ENCODE results near the gene IFNG. TPM values are rescaled to one million over a fixed set of nuclear protein-coding genes. Genes with fewer than 3 reads are reported as not detected.

Gene IFNG
- total RNA-seq, 2 experiments from 2014 or later, result 2.9 to 3.2 TPM

GRCh38 chr12:68139941-68140340 lies 19.6 kb downstream of the IFNG start:
- TF ChIP-seq CTCF (IDR thresholded peaks at IDR 0.05), result no peak
- ATAC-seq (ENCODE audit: poor library complexity) (no peak), DNase-seq (no peak)
- POLR2A ChIA-PET, result no interaction called here
- Mint-ChIP-seq H3K27me3 (no peaks in the 10 kb centered on the region), H3K9me3 (no peaks in the 10 kb centered on the region), H3K27ac (no peak overlapping the region), H3K36me3 (ENCODE audit: low read depth) (no peaks in the 10 kb centered on the region), H3K4me1 (ENCODE audit: low read depth) (peaks cover 43% of the 10 kb centered on the region), H3K4me3 (no peak overlapping the region)
- no peaks in the 10 kb centered on the region for H3K36me3 ChIP-seq (ENCODE audit: insufficient read depth, low read length)
- no peaks in the 10 kb centered on the region for H3K9me3 ChIP-seq (ENCODE audit: control insufficient read depth in 1 of 2, insufficient read depth in 1 of 2, low read length in 2 of 2)
- H3K4me1 ChIP-seq (ENCODE audit: insufficient read depth, low read length), result peaks cover 19% of the 10 kb centered on the region
- no peak overlapping the region for H3K4me3 ChIP-seq (ENCODE audit: low read length)
- no peaks in the 10 kb centered on the region for H3K27me3 ChIP-seq (ENCODE audit: control insufficient read depth in 1 of 2, insufficient read depth in 2 of 2, low read length in 2 of 2)
- H3K27ac ChIP-seq (ENCODE audit: low read depth in 1 of 2, low read length in 2 of 2), result no peak overlapping the region
- CTCF ChIA-PET, result no interaction called here
- intact Hi-C loops (cut with DNase I, micrococcal nuclease), result no loop called here

DNA sequence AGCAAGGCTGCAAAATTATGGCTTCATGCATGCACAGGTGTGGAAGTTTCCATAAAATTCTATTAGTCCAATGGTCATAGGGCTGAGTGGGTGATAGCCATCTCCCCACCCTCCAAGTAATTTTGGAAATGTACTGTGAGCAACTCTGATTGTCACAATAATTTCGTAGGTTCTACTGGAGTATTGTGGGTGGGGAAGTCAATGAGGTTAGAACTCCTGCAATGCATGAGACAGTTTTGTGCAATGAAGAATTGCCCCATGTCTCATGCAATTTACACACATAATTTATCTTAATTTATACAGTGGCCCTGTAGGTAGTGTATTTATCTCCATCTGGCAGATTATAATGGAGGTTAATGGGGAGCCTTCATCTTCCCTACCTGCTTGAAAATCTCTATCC lies 20.5 kb downstream of the IFNG start:
- H3K4me3 Mint-ChIP-seq, result no peak overlapping the region
- intact Hi-C loops (cut with DNase I, micrococcal nuclease), result no loop called here
- H3K27ac Mint-ChIP-seq, result no peak overlapping the region
- H3K27ac ChIP-seq (ENCODE audit: low read depth in 1 of 2, low read length in 2 of 2), result no peak overlapping the region
- ChIA-PET CTCF (no interaction called here), POLR2A (no interaction called here)
- H3K27me3 ChIP-seq (ENCODE audit: control insufficient read depth in 1 of 2, insufficient read depth in 2 of 2, low read length in 2 of 2), result no peaks in the 10 kb centered on the region
- H3K4me1 Mint-ChIP-seq (ENCODE audit: low read depth), result peaks cover 43% of the 10 kb centered on the region
- peaks cover 19% of the 10 kb centered on the region for H3K4me1 ChIP-seq (ENCODE audit: insufficient read depth, low read length)
- no peak for TF ChIP-seq CTCF (IDR thresholded peaks at IDR 0.05)
- DNase-seq (no peak), ATAC-seq (ENCODE audit: poor library complexity) (no peak)
- no peaks in the 10 kb centered on the region for H3K36me3 ChIP-seq (ENCODE audit: insufficient read depth, low read length)
- H3K27me3 Mint-ChIP-seq, result no peaks in the 10 kb centered on the region
- no peak overlapping the region for H3K4me3 ChIP-seq (ENCODE audit: low read length)
- H3K36me3 Mint-ChIP-seq (ENCODE audit: low read depth), result no peaks in the 10 kb centered on the region
- no peaks in the 10 kb centered on the region for H3K9me3 Mint-ChIP-seq
- no peaks in the 10 kb centered on the region for H3K9me3 ChIP-seq (ENCODE audit: control insufficient read depth in 1 of 2, insufficient read depth in 1 of 2, low read length in 2 of 2)

- Mint-ChIP-seq H3K36me3 (ENCODE audit: low read depth) (peaks cover 3% of the 10 kb centered on the region), H3K27me3 (no peaks in the 10 kb centered on the region), H3K9me3 (no peaks in the 10 kb centered on the region), H3K4me1 (ENCODE audit: low read depth) (peaks cover 43% of the 10 kb centered on the region), H3K4me3 (no peak overlapping the region), H3K27ac (no peak overlapping the region)
- ChIA-PET POLR2A (no interaction called here), CTCF (no interaction called here)
- Histone ChIP-seq H3K9me3 (ENCODE audit: control insufficient read depth in 1 of 2, insufficient read depth in 1 of 2, low read length in 2 of 2) (no peaks in the 10 kb centered on the region), H3K27ac (ENCODE audit: low read depth in 1 of 2, low read length in 2 of 2) (no peak overlapping the region), H3K4me1 (ENCODE audit: insufficient read depth, low read length) (peaks cover 19% of the 10 kb centered on the region), H3K36me3 (ENCODE audit: insufficient read depth, low read length) (no peaks in the 10 kb centered on the region), H3K4me3 (ENCODE audit: low read length) (no peak overlapping the region), H3K27me3 (ENCODE audit: control insufficient read depth in 1 of 2, insufficient read depth in 2 of 2, low read length in 2 of 2) (no peaks in the 10 kb centered on the region)
- DNase-seq, result no peak
- TF ChIP-seq CTCF (IDR thresholded peaks at IDR 0.05), result no peak
- intact Hi-C loops (cut with DNase I, micrococcal nuclease), result no loop called here
- ATAC-seq (ENCODE audit: poor library complexity), result no peak
These were observed 21.1 kb downstream of the IFNG start for GRCh38 chr12:68138480-68138879.

Data from CD4-positive, alpha-beta T cell (primary cell).